ENCODE results near the gene ASIC5. TPM values are rescaled to one million over a fixed set of nuclear protein-coding genes. Genes with fewer than 3 reads are reported as not detected.

ASIC5 gene
- total RNA-seq, 4 donors from 2014 or later = not detected

GRCh38 chr4:155881555-155881954 lies 15.5 kb upstream of the ASIC5 start:
- H3K4me3 ChIP-seq = no peak overlapping the region
- no peaks in the 10 kb centered on the region for H3K9me3 ChIP-seq
- TF ChIP-seq POLR2A (IDR thresholded peaks at IDR 0.05) (no peak), CTCF (IDR thresholded peaks at IDR 0.05) (no peak)
- DNase-seq = no peak
- no peaks in the 10 kb centered on the region for H3K4me1 ChIP-seq
- H3K27me3 ChIP-seq = no peaks in the 10 kb centered on the region
- H3K27ac ChIP-seq = no peak overlapping the region
- 44 to 46% methylated on average over 1 of the region's 1 CpG for WGBS, 2 donors
- H3K36me3 ChIP-seq = no peaks in the 10 kb centered on the region
- intact Hi-C loops (cut with DNase I) = no loop called here

- no peaks in the 10 kb centered on the region for H3K36me3 ChIP-seq
- intact Hi-C loops (cut with DNase I) = no loop called here
- H3K27ac ChIP-seq = no peak overlapping the region
- no peaks in the 10 kb centered on the region for H3K9me3 ChIP-seq
- DNase-seq = no peak
- H3K4me3 ChIP-seq = no peak overlapping the region
- TF ChIP-seq POLR2A (IDR thresholded peaks at IDR 0.05) (no peak), CTCF (IDR thresholded peaks at IDR 0.05) (no peak)
- no peaks in the 10 kb centered on the region for H3K27me3 ChIP-seq
- no peaks in the 10 kb centered on the region for H3K4me1 ChIP-seq
These were observed 13.7 kb upstream of the ASIC5 start for GRCh38 chr4:155879767-155880166.

- no peak overlapping the region for H3K4me3 ChIP-seq
- no peak for DNase-seq
- 25% methylated on average over 2 of the region's 2 CpGs for WGBS, 2 donors
- H3K27me3 ChIP-seq = no peaks in the 10 kb centered on the region
- intact Hi-C loops (cut with DNase I) = no loop called here
- H3K36me3 ChIP-seq = no peaks in the 10 kb centered on the region
- TF ChIP-seq POLR2A (IDR thresholded peaks at IDR 0.05) (no peak), CTCF (IDR thresholded peaks at IDR 0.05) (no peak)
- no peaks in the 10 kb centered on the region for H3K4me1 ChIP-seq
- H3K27ac ChIP-seq = no peak overlapping the region
- H3K9me3 ChIP-seq = no peaks in the 10 kb centered on the region
These were observed 12.5 kb upstream of the ASIC5 start for GRCh38 chr4:155878611-155879010.

- WGBS, 2 donors = 83 to 94% methylated on average over 4 of the region's 4 CpGs
- Histone ChIP-seq H3K4me1 (no peaks in the 10 kb centered on the region), H3K27ac (no peak overlapping the region), H3K9me3 (no peaks in the 10 kb centered on the region), H3K4me3 (no peak overlapping the region), H3K36me3 (no peaks in the 10 kb centered on the region), H3K27me3 (no peaks in the 10 kb centered on the region)
- DNase-seq = no peak
- intact Hi-C loops (cut with DNase I) = no loop called here
- TF ChIP-seq POLR2A (IDR thresholded peaks at IDR 0.05) (no peak), CTCF (IDR thresholded peaks at IDR 0.05) (no peak)
These were observed 11.9 kb upstream of the ASIC5 start for GRCh38 chr4:155877971-155878370.

- Histone ChIP-seq H3K4me3 (no peak overlapping the region), H3K4me1 (no peaks in the 10 kb centered on the region), H3K27me3 (no peaks in the 10 kb centered on the region), H3K36me3 (no peaks in the 10 kb centered on the region), H3K9me3 (no peaks in the 10 kb centered on the region), H3K27ac (no peak overlapping the region)
- intact Hi-C loops (cut with DNase I) = no loop called here
- no peak for DNase-seq
- TF ChIP-seq CTCF (IDR thresholded peaks at IDR 0.05) (no peak), POLR2A (IDR thresholded peaks at IDR 0.05) (no peak)
- WGBS, 2 donors = 71 to 73% methylated on average over 1 of the region's 1 CpG
These were observed 9.8 kb upstream of the ASIC5 start for GRCh38 chr4:155875878-155876277.

Measured in esophagus squamous epithelium (tissue), 5 donors.